Fibroblast of skin of scalp (primary cell): Measurements from ENCODE around the gene FXYD2.

Source experiments
- DNase-seq: peaks from one replicate; pipeline ENCODE4 v3.0.0-alpha.2; 2013

The FXYD2 gene

DNA sequence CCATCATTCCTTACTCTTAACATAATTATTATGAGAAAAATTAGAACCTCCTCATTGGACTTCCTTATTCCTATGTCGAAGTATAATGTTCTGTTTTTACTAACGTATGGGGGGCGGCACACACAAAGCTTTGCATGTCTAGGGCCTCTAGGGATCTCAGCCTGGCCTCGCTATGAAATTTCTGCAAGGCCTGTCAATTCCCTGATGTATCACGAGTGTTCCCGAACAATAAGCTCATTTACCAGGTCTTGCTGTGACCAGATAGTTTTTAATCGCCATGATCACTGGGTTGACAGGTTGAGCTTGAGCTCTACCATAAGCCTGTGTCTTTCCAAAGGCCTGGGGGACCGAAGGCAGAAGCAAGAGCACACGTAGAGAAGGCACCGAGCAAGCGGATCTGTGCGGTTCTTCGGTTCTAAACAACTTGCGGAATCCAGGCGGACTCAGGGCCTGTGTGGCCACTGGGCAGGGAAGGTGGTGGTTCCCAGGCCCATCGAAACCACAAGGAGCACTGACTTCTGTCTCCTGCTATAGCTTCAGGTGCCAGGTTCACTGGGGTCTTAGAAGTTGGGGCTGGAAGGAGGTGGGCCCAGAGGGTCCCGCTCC lies 10.4 kb upstream of the FXYD2 start:
- no peak for DNase-seq

DNA sequence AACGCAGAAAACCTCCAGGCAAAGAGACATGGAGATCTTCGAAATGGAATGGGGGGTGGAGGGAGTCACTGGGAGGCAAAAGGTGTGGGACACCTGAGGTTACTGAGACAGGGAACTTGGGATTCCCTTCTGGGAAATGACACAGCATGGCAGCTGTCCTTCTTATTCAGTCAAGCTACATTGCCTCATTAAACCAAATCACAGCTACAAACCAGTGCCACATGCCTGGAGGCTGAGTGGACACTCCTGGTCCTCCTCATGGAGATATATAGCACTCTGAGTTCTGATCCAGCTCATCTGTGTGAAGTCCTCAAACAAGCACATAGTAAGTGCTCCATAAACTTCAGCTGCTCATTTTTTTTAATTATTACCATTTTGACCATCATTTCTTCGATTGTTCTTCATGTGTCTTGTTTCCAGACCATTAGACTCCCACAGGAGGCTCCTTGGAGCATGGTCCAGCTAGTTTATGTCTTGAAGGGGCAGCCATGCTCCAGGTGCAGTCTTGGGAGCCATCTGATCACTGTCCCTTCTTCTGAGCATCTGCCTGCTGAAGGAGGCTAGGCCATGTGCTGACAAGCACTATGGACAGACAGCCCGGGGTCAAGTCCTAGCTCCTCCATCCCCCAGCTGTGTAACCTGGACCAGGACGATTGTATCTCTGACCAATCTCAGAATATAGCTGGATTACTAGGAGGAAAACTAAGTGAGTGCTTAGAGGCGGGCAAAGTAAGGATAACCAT lies 9.7 kb upstream of the FXYD2 start:
- DNase-seq, result no peak

DNA sequence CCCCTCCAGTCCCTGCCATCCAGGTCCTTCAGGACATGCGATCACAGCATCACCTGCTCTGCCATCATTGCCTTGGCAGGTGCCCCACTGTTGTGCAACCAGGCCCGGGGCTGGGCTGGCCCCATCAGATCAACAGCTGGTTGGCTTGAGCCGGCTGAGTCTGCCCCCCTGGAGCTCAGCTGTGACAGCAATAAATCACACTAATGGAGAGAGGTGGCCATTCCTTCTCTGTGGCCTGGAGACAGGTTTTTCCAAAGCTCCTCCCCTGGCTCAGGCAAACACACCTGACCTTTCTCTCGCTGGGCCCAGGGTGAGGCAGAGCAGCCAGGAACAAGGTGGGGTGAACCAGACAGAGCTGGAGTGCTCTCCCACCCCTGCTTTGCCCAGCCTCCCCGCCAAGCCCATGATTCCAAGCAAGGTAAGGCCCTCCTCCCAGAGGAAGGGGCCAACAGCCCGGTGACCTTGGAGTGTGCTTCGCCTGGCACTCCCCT lies 8.9 kb upstream of the FXYD2 start:
- DNase-seq, result no peak

DNA sequence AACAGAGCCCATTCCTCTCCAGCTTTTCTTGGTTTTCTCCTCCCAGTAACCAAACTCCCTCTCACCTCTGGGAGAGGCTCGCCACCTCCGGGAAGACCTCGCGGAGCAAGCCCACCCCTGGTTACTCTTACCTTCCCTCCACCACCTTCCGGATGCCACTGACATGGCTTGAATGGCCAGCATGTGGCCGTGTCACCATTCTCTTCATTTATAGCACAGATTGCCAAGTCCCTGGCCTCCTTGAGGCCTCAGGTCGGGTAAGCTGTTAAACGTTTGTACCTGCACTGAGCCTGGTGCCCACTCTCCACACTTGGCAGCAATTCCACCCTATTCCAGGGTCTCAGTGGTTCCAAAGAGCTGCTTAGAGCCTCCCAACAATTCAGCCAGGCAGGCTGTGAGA lies 8.0 kb upstream of the FXYD2 start:
- DNase-seq, result no peak

GRCh38 chr11:117831661-117832415 lies 7.3 kb upstream of the FXYD2 start:
- no peak for DNase-seq

DNA sequence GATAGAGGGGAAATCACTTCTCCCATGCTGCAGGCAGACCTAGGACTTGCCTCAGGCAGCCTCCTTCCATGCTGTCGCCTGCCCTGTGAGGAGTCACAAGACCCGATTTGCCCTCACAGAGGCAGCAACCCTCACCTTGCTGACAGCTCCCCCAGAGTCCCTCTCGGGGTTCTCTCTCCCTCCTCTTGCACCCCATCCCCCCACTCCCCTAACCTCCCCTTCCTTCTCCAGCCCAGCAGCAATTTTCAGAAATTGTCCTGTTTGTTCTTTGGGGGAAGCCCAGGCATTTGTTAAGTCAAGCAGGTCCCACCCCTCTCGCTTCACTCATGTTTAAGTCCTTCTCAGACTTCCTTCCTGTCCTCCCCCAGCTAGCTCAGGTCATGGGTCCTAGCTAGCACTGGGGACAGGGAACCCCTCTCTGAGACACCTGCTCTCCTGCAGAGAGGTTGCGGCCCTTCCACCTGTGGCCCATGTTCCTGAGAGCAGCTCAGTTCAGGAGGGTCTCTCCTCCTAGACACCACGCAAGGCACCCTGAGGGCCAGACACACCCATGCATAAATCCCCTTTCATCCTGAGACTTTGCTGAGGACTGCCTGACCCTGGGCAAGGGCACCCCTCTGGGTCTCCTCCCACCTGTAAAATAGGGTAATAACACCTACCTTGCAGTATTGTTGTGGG lies 6.3 kb upstream of the FXYD2 start:
- DNase-seq, result no peak

DNA sequence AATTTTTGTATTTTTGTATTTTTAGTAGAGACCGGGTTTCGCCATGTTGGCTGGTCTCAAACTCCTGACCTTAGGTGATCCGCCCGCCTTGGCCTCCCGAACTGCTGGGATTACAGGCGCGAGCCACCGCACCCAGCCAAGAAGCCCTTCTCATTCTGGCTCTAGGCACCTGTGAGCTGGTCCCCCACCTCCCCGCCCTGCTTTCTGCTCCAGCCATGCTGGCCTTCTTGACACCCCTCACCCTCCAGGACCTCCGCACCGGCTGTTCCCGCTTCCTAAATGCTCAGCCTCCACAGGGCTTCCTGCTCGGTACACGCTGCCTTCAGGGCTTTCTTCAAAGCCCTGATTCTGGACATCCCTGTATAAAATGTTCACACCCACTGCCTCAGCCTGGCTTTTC lies 5.5 kb upstream of the FXYD2 start:
- no peak for DNase-seq

GRCh38 chr11:117829369-117829725 lies 4.8 kb upstream of the FXYD2 start:
- DNase-seq, result no peak

GRCh38 chr11:117828611-117829368 lies 4.2 kb upstream of the FXYD2 start:
- DNase-seq, result peak; percentile 63

GRCh38 chr11:117827521-117828511 lies 3.3 kb upstream of the FXYD2 start:
- DNase-seq, result no peak

GRCh38 chr11:117826832-117827231 lies 2.3 kb upstream of the FXYD2 start:
- DNase-seq, result no peak

DNA sequence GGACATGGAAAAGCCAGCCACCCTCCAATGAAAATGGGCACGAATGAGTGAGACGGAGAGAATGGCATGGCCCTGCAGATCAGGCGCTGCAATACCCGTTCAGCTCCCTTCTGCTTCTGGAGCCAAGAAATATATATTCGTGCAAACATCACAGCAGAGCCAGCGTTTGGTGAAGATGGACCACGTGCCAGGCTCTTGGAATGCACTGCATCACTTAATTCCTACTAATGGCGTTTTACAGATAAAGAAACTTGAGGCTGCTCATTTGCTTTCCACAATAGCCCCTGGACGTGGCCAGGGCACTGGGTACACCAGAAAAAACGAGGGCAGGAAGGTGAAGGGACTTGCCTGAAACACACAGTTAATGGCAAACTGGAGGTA lies 1.6 kb upstream of the FXYD2 start:
- no peak for DNase-seq

GRCh38 chr11:117825538-117826189 lies 1.1 kb upstream of the FXYD2 start:
- DNase-seq, result no peak

- no peak for DNase-seq
These were observed 561 bp downstream of the FXYD2 start for GRCh38 chr11:117823946-117824420.

DNA sequence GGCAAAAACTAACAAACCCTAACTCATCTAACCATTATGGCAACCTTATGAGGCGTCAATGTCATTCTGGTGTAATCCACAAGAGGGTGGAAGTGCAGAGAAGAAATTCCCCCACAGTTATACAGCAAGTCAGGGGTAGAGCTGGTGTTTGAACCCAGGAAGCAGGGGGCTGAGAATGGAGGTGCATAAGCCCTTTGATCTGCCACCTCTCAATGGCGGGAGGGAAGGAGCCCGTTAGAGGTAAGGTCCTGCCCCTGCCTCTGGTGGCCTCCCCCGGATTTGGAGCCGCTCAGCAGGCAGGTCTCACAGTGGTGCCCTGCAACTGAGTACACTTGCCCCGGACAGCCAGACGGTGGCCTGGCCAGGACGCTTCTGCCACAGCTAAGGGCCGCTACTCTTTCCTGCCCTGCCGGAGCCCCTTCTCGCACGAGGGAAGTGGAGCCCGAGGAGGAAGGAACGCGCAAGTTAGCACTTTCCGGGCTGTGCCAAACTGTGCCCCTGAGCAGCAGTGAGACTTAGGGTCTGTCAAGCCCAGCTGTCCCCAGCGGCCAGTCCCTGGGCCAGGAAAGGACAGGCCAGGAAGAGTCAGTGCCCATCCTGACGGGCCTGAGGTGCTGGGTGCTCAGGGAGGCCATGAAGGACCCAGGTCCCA lies 1.1 kb downstream of the FXYD2 start:
- DNase-seq, result no peak

DNA sequence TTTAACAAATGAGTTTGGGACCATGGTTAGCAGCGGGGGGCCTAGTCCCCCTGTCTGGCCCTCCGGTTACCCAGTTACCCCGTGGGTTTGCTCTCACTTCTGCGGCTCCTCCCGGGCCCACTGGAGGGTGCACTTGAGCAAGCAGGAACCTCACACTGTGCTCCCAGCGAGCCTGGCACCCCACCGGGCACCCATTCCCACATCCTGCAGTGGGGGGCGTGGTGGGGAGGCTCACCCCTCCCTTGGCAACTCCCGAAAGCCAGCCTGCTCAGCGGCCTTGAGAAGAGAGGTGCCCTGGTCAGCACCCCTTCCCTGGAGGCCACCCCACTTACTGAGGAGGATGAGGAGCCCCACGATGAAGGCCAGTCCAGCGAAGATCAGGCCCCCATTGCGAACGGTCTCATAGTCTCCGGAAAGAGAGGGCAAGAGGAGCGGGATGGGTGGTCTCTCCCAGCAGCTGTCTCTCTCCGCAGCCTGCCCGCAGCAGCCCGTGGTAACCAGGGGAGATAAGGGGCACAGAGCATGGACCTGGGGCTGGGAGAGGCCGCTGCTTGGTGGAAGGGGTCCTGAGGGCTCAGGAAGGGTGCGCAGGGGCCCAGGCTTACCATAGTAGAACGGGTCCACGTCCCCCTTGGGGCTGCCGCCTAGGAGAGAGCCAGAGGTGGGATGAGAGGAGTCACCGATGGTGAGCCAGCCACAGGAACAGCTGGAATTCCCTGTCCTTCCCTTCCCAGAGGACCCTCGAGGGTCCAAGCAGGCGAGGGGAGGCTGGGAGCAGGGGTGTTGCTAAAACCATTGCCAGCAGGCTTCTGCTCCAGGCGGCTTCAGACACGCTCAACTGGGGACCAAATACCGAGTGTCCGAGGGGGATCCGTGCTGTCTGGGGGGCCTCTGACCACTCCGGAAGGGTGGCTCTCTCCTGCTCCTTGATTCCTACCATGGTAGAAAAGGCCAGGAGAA lies 2.2 kb downstream of the FXYD2 start:
- peak; percentile 25 for DNase-seq

DNA sequence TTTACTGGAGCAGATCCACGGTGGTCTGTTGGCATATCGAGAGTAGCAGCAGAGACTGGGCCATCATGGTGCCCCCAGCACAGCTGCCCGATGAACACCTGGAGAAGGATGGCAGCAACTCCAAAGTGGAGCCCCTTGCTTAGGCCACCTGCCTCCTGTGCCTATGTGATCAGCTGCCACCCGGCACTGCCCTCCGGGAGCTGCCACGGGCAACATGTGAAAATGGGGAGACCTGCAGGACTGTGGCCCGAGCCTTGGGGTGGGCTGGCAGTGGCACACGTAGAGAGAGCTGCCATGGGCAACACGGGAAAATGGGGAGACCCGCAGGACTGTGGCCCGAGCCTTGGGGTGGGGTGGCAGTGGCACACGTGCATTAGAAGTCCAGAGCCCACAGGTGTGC lies 3.1 kb downstream of the FXYD2 start:
- no peak for DNase-seq

GRCh38 chr11:117820516-117820915 lies 4.0 kb downstream of the FXYD2 start:
- DNase-seq, result no peak

DNA sequence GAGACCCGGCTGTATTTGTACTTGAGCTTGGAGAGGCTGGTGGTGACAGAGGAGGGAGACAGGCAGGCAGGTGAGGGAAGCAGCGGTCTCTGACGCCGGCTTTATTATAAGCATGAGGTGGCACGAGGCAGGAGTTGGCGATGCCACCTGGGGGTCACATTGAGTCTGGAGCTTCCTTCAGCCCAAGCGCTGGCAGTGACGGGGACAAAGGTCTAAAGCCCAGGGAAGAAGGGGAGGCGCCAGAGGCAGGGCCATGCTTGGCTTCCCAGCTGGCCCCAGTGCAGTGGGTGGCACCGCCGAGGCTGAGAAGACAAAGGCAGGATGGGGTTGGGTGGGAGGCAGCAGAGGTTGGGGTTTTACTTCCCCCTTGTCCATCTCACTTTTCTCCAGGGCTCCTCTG lies 4.5 kb downstream of the FXYD2 start:
- no peak for DNase-seq
